Ishikawa (cell line): ENCODE measurements around the gene CD151.

Source experiments
- CEBPB ChIP-seq: IDR thresholded peaks from 2 replicates; pipeline ENCODE4 v1.6.1; 2012
- CREB1 ChIP-seq: IDR thresholded peaks from 2 replicates; pipeline ENCODE4 v1.6.1; 2012; ENCODE audit warnings: low read depth
- EGR1 ChIP-seq: IDR thresholded peaks from 2 replicates; pipeline ENCODE4 v1.6.1; 2012
- EP300 ChIP-seq: IDR thresholded peaks from 2 replicates; pipeline ENCODE4 v1.6.1; 2012; ENCODE audit warnings: borderline replicate concordance
- FOXM1 ChIP-seq: IDR thresholded peaks from 2 replicates; pipeline ENCODE4 v1.6.1; 2012; ENCODE audit warnings: low read depth, borderline replicate concordance
- NFIC ChIP-seq: IDR thresholded peaks from 2 replicates; pipeline ENCODE4 v1.6.1; 2012
- RAD21 ChIP-seq: IDR thresholded peaks from 2 replicates; pipeline ENCODE4 v1.6.1; 2012; ENCODE audit warnings: low read depth
- TAF1 ChIP-seq: IDR thresholded peaks from 2 replicates; pipeline ENCODE4 v1.6.1; 2012; ENCODE audit warnings: low read depth, mild to moderate bottlenecking
- TCF12 ChIP-seq: IDR thresholded peaks from 2 replicates; pipeline ENCODE4 v1.6.1; 2012; ENCODE audit warnings: low read depth
- TEAD4 ChIP-seq: IDR thresholded peaks from 2 replicates; pipeline ENCODE4 v1.6.1; 2012
- YY1 ChIP-seq: IDR thresholded peaks from 2 replicates; pipeline ENCODE4 v1.6.1; 2012; ENCODE audit warnings: low read depth
- ZBTB7A ChIP-seq: IDR thresholded peaks from 2 replicates; pipeline ENCODE4 v1.6.1; 2012; ENCODE audit warnings: low read depth
- TF ChIP-seq, protein P1 (sequence below): IDR thresholded peaks from 2 replicates; pipeline ENCODE4 v1.6.1; 2012
- TF ChIP-seq, protein P2 (sequence below): IDR thresholded peaks from 2 replicates; pipeline ENCODE4 v1.6.1; 2012; ENCODE audit warnings: low read depth, mild to moderate bottlenecking
- TF ChIP-seq, protein P3 (sequence below): IDR thresholded peaks from 2 replicates; pipeline ENCODE4 v1.6.1; 2012

The CD151 gene

DNA sequence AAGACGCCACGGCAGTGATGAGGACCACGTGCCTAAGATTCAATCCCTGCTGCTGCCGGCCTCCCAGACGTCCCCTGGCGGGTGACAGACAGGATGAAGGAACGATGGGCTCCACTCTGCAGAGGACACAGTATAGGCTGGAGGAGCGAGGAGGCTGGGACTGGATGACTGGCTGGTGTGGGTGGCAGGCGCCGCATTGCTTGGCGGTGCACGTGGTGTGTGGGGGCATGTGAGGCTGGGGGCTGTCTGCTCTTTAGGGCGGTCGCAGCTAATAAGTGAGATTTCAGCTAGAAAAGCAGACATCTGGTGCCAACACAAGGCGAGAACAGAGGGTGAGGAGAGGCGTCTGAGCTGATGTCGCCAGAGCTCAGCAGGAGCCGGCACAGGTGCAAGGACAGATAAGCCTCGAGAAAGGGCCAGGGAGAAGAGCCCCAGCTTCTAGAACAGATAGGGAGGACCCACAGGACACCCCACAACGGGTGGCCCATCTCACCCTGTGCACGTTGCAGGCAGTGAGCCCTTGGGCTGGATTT is 43.1 kb downstream of the CD151 start:
- TF ChIP-seq YY1, result no peak
- TF ChIP-seq TAF1, result no peak
- TF ChIP-seq, protein P1, sequence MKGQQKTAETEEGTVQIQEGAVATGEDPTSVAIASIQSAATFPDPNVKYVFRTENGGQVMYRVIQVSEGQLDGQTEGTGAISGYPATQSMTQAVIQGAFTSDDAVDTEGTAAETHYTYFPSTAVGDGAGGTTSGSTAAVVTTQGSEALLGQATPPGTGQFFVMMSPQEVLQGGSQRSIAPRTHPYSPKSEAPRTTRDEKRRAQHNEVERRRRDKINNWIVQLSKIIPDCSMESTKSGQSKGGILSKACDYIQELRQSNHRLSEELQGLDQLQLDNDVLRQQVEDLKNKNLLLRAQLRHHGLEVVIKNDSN, result no peak
- TF ChIP-seq NFIC, result no peak
- no peak for TF ChIP-seq ZBTB7A
- TF ChIP-seq, protein P2, sequence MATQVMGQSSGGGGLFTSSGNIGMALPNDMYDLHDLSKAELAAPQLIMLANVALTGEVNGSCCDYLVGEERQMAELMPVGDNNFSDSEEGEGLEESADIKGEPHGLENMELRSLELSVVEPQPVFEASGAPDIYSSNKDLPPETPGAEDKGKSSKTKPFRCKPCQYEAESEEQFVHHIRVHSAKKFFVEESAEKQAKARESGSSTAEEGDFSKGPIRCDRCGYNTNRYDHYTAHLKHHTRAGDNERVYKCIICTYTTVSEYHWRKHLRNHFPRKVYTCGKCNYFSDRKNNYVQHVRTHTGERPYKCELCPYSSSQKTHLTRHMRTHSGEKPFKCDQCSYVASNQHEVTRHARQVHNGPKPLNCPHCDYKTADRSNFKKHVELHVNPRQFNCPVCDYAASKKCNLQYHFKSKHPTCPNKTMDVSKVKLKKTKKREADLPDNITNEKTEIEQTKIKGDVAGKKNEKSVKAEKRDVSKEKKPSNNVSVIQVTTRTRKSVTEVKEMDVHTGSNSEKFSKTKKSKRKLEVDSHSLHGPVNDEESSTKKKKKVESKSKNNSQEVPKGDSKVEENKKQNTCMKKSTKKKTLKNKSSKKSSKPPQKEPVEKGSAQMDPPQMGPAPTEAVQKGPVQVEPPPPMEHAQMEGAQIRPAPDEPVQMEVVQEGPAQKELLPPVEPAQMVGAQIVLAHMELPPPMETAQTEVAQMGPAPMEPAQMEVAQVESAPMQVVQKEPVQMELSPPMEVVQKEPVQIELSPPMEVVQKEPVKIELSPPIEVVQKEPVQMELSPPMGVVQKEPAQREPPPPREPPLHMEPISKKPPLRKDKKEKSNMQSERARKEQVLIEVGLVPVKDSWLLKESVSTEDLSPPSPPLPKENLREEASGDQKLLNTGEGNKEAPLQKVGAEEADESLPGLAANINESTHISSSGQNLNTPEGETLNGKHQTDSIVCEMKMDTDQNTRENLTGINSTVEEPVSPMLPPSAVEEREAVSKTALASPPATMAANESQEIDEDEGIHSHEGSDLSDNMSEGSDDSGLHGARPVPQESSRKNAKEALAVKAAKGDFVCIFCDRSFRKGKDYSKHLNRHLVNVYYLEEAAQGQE, result no peak
- no peak for TF ChIP-seq CEBPB
- no peak for TF ChIP-seq TCF12
- no peak for TF ChIP-seq EP300
- TF ChIP-seq, protein P3, sequence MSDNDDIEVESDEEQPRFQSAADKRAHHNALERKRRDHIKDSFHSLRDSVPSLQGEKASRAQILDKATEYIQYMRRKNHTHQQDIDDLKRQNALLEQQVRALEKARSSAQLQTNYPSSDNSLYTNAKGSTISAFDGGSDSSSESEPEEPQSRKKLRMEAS, result no peak
- TF ChIP-seq TEAD4, result no peak
- TF ChIP-seq CREB1, result no peak
- TF ChIP-seq RAD21, result no peak
- no peak for TF ChIP-seq FOXM1
- no peak for TF ChIP-seq EGR1

DNA sequence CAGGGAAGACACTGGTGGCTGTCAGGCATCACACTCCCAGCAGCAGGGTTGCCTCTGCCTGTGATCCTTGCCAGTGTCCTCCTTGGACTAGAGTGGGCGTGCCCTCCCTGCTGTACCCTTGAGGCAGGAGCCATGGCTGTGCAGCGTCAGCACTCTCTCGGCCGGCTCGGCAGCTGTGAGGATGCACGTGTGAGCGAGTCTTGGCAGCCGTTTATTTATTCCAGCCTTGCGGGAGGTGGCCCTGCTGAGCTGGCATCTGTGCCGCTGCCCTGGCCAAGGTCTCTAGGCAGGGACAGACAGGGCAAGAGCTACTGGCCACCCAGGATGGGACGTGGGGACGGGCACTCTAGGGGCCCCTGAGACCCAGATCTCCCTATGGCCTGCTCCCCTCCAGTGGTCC is 43.8 kb downstream of the CD151 start:
- TF ChIP-seq TAF1 (no peak), TCF12 (no peak), NFIC (no peak), ZBTB7A (no peak), TEAD4 (no peak), EGR1 (no peak)

DNA sequence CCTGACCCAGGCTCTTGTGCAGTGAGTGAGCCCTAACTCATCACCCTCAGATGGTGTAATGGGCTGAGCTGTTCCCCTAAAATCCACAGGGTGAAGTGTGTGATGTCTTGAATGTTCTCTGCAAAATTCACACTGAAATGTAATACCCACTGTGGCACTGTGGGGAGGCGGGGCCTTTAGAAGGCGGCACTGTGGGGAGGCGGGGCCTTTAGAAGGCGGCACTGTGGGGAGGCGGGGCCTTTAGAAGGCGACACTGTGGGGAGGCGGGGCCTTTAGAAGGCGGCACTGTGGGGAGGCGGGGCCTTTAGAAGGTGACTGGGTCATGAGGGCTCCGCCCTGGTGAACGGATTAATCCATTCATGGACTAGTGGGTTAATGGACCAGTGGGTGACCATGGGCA is 44.8 kb downstream of the CD151 start:
- TF ChIP-seq, protein P1, result 0 out of 2 replicates have a peak, but pooled peaks have one; percentile 6
- TF ChIP-seq TEAD4, result no peak

DNA sequence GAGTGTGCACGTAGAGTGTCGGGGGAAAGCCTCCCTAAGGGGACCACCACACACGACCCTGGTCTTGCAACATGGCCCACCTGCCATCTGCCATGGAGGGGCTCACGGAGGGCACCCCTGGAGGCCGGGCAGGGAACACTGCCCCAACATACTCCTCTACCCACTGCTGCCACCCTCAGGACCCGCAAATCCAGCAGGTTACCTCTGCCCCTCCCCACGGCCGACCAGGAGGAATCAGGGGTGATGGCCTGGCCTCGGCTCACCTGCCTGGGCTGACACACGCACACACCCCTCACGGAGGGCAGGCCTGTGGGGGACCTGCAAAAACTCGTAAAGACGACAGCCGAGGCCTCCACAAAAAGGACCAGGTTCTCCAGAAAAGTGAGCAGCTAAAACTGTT is 47.7 kb downstream of the CD151 start:
- TF ChIP-seq, protein P2, result no peak
- TF ChIP-seq YY1 (no peak), NFIC (no peak), TCF12 (no peak), ZBTB7A (no peak), TEAD4 (no peak), CREB1 (no peak), RAD21 (no peak), EP300 (no peak), CEBPB (no peak), TAF1 (no peak), EGR1 (no peak)
- TF ChIP-seq, protein P1, result no peak
- TF ChIP-seq, protein P3, result no peak

DNA sequence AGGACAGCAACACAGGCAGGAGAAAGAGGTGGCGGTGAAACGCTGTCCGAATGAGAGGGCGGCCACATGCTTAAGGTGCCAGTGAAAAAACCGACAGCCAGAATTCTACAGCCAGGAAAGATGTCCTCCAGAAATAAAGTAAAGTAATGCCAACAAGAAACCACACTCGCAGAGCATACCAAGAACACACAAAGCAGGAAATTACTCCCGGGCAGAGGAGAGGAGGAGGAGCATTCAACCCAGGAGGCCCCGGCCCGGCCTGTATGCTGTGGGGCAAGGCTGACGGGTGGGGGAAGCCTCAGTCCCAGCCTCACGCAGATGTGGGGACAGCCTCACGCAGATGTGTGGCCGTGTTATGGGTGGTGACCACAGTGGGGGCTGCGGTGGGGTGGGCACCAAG is 49.8 kb downstream of the CD151 start:
- TF ChIP-seq RAD21, result no peak
- no peak for TF ChIP-seq YY1
- TF ChIP-seq ZBTB7A, result no peak
- no peak for TF ChIP-seq TEAD4
- TF ChIP-seq CEBPB, result no peak
- no peak for TF ChIP-seq TAF1
- no peak for TF ChIP-seq EP300
- no peak for TF ChIP-seq TCF12
- TF ChIP-seq NFIC, result no peak
- no peak for TF ChIP-seq FOXM1
- no peak for TF ChIP-seq CREB1
- TF ChIP-seq, protein P3, result no peak

DNA sequence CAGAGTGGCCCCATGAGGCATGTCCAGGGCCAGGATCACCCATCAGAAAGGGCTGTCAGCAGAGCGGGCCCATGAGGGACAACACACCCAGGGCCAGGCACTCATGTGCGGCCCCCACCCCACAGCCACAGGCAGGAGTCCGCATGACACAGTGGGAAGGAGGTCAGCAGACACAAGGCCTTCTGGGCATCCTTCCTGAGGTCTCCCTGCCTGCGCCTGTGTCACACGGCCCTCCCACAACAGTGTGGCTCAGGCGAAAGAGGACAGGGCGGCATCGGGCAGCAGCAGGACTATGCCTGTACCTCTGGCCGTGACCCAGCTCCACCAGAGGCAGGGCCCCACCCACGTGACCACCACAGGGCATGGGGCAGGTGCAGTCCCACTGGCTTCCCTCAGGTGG is 50.8 kb downstream of the CD151 start:
- TF ChIP-seq TAF1, result no peak
